Middle frontal gyrus (tissue), 1 donor: ENCODE measurements around the gene TEKT3.

Experiments
- DNase-seq: peaks from one replicate; pipeline ENCODE4 v3.0.0-alpha.2; 2015; ENCODE audit warnings: low spot score; ENCODE audit errors: extremely low spot score

The TEKT3 gene

GRCh38 chr17:15267996-15268395, 73.4 kb downstream of the TEKT3 start:
- DNase-seq: no peak

- DNase-seq: no peak
These were observed 74.9 kb downstream of the TEKT3 start for GRCh38 chr17:15266325-15267125.

- no peak for DNase-seq
These were observed 76.3 kb downstream of the TEKT3 start, which contains the start of gene PMP22 for GRCh38 chr17:15265131-15265530. Gene PMP22 (minus strand): TSS chr17:15265326. CDS start chr17:15260727, 4,599 bp downstream.

GRCh38 chr17:15264542-15264941, 76.9 kb downstream of the TEKT3 start:
- no peak for DNase-seq

- no peak for DNase-seq
These were observed 77.7 kb downstream of the TEKT3 start for GRCh38 chr17:15263680-15264079.

- no peak for DNase-seq
These were observed 78.2 kb downstream of the TEKT3 start for GRCh38 chr17:15263206-15263579.

GRCh38 chr17:15262291-15263205, 78.8 kb downstream of the TEKT3 start:
- DNase-seq: no peak

GRCh38 chr17:15261802-15262290, 79.6 kb downstream of the TEKT3 start:
- no peak for DNase-seq

- no peak for DNase-seq
These were observed 80.1 kb downstream of the TEKT3 start for GRCh38 chr17:15261258-15261801.

- DNase-seq: peak; percentile 80
These were observed 80.8 kb downstream of the TEKT3 start for GRCh38 chr17:15260376-15261257.

- no peak for DNase-seq
These were observed 83.4 kb downstream of the TEKT3 start for GRCh38 chr17:15257796-15258512.

GRCh38 chr17:15257258-15257788, 84.1 kb downstream of the TEKT3 start:
- peak; percentile 88 for DNase-seq

- no peak for DNase-seq
These were observed 84.7 kb downstream of the TEKT3 start for GRCh38 chr17:15256689-15257088.

- no peak for DNase-seq
These were observed 85.5 kb downstream of the TEKT3 start for GRCh38 chr17:15255713-15256454.
